AG10803 (cell line): Measurements from ENCODE around the gene ARMC8.

Experiments used
- DNase-seq: peaks from one replicate; pipeline ENCODE4 v3.0.0; 2010; ENCODE audit warnings: low read depth
- H3K4me3 ChIP-seq: 2 replicates; pipeline ENCODE4 v1.5.1; 2011; ENCODE audit warnings: mild to moderate bottlenecking, low read length, control low read depth
- CTCF ChIP-seq: conservative IDR thresholded peaks from 2 replicates; pipeline ENCODE4 v1.5.1; 2011; ENCODE audit warnings: mild to moderate bottlenecking, low read length, control low read depth, inconsistent platforms

The ARMC8 gene

DNA sequence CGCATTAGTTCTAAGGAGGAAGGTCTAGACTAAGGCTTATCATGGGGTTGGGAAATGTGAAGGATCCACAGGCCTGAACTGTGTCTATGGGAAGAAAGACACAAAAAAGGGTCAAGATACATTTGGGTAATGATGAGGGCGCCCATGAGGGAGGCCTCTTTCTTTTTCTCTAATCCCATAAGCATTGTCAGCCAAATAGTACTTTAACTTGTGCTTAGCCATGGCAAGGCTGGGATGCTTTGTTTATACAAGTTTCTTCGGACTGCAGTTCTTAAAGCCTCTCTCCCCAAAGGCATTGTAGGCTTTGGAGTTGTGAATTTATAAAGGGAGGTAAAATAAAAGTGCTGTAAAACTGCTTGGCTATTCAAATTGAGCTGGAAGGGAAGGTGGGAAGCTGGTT is 23.4 kb downstream of the ARMC8 start:
- no peak for TF ChIP-seq CTCF
- no peak overlapping the region for H3K4me3 ChIP-seq
- no peak for DNase-seq

DNA sequence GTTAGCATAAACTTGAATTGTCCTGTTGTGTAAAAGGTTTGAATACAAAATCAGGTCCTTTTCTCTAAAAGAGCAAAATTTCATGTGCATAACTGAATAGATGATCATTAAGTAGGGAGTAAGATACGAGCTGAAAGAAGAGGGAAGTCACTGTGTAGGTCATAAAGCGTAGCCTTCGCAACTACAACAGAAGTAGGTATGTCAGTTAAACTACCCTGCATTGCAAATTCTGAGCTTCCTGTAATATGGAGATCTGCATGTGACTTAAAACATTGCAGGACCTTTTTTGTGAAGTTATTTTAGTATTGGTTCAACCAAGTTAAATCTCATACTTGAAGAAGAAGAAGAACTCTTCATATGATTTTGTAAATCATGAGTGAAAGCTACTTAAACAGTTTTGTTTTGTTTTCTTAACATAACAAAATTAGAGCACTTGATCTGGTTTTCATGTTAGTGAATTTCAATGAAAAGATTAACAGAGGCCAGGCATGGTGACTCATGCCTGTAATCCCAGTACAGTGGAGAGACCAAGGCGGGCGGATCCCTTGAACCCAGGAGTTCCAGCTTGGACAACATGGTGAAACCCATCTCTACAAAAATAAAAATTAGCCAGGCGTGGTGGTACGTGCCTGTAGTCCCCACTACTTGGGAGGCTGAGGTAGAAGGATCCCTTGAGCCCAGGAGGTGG is 26.4 kb downstream of the ARMC8 start:
- H3K4me3 ChIP-seq, result no peak overlapping the region
- TF ChIP-seq CTCF, result no peak
- DNase-seq, result no peak

DNA sequence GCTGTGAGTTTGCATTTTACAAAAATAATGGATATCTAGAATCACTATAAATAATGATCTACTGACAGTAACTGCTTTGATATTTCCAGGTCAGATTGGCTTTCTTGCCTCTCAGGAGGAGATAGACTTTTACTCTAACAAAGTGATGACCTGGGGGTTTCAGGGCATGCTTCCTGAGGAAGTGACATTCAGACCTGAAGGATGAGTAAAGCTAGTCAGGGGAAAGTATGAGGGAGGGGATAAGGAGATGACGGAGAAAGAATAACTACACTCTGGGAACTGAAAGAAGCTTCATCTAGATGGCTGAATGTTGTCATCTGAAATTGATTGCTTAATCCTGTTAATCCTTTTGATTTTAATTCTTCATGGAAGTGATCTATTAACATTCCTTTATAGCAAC is 32.2 kb downstream of the ARMC8 start:
- TF ChIP-seq CTCF, result no peak
- DNase-seq, result no peak
- no peak overlapping the region for H3K4me3 ChIP-seq

GRCh38 chr3:138220242-138220641 is 33.1 kb downstream of the ARMC8 start:
- H3K4me3 ChIP-seq, result no peak overlapping the region
- no peak for TF ChIP-seq CTCF
- no peak for DNase-seq

DNA sequence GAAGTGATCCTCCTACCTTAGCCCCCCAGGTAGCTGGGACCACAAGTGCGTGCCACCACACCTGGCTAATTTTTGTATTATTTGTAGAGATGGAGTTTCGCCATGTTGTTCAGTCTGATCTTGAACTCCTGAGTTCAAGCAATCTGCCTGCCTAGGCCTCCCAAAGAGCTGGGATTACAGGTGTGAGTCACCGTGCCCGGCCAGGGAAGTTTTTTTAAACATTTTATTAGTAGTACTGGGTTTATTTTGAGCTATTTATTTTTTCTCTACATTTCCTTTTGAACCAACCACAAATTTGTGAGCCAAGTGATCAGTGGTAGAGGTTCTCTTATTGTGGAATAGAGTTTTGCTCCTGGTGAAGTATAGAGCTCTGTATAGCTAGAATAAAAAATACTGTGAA is 33.7 kb downstream of the ARMC8 start:
- DNase-seq, result no peak
- no peak overlapping the region for H3K4me3 ChIP-seq
- TF ChIP-seq CTCF, result no peak

DNA sequence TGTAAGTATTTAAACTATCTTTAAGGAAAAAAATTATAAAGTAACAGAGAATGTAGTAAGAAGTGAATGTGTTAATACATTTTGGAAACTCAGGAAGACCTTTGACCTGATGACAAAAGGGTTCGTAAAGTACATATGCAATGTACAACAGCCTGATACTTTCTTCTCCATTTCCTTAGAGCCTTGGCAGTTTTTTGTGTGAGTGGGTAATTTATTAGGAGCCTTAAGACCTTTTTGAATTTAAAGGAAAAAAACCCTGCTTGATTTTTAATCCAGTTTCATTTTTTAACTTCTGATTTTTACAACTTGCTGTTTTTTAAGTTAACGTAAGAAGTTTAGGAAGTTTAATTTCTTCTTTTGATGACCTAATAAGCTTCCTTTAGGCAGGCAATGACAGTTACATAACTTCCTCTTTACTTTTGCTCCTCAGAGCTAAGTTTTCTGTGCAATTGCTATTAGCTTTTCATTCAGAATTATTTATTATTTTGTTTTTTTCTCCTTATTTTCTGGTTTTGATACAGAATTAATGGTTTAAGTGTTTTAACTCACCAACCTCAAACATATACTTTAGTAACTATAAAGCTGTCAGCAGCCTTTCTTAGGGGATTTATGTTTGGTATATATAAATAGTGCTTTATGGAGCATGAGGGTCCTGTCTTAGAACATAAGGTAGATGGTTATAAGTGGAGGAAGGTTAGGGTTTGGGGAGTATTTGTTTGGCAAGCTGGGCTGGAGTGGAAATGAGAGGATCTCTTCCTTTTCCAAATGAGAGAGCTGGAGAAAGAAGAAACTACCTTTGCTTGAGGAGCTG is 35.2 kb downstream of the ARMC8 start:
- TF ChIP-seq CTCF, result no peak
- no peak for DNase-seq
- no peak overlapping the region for H3K4me3 ChIP-seq

DNA sequence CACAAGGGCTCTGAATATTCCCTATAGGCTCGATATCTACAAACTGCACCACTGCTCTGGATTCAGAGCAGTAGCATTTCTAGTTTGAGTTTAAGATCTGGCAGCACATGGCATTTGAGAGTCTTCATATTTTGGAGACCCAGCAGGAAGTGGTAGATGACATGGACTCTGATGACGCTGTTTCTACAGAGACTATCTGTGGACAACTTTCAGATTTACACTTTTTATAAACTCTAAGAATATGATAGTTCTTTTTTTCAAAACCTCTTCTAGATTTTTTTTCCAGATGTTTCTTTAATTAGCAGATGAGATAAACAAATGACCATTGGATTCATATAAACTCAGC is 35.8 kb downstream of the ARMC8 start:
- H3K4me3 ChIP-seq, result no peak overlapping the region
- TF ChIP-seq CTCF, result no peak
- DNase-seq, result no peak
